ENCODE data around the gene MGAT3. TPM values are rescaled to one million over a fixed set of nuclear protein-coding genes. Genes with fewer than 3 reads are reported as not detected.
"Not testable (repeated sequence)": the region's sequence is repeated elsewhere in the genome, so short reads cannot be mapped to it uniquely, and the experiment has no call there.

The MGAT3 gene
- total RNA-seq, 1 experiment from 2014 or later, result 0.90 TPM

DNA sequence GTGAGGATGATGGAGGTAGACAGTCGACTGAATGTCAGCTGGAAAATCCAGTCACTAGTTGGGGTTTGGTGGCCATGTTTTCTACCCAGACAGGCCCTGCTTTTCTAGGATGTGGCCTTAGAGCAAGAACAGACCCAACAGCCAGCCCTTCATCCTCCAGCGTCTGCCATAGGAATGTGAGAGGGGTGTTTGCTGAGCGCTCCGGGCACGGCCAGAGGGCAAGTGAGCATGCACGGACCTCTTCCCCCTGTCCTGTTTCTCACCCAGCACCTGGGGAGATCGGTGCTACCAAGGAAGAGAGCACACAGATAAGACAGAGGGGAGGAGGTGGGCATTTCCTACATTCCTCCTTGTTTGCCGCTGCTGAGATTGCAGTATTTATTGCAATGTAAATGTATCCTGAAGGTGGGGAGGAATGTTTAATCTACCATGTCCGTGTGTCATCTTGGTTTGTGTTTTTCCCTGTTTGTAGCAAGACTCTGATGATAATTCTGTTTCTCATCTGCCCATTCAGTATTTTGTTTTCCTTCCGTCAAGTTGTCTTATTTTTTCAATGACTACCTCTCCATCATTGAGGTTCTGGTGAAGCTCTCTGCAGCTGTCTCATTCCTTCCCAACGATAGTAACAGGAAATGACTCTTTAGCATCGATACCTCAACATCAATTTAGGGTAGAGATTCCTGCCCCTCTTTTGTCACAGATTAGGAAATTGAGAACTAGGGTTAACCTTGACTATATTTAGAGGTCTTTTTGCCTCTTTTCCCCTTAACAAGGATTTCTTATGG, 58.6 kb downstream of the MGAT3 start:
- DNase-seq (ENCODE audit: low read depth, low spot score), result no peak
- in situ Hi-C loops (cut with HindIII; ENCODE audit: low pct_unique_long_range_greater_than_20kb, low sequenced_read_pairs), result no loop called here

DNA sequence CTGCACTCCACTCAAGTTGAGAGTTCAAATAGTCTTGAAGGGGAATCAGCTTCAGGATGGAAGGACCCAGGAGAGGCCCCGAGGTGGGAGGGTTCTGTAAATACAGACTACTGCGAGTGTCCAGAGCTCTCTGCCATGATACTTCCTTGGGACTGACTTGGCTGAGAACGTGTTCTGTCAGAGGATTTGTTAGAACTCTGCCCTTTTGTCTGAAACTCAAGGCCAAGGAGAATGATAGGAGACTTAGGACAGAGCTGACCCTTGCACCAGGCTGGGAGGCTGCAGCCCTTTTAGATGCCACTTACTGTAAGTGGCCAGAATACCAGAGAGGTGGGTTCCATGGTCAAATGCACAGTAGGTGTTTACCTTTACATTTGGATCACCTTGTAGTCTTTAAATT, 60.7 kb downstream of the MGAT3 start:
- no peak for DNase-seq (ENCODE audit: low read depth, low spot score)
- in situ Hi-C loops (cut with HindIII; ENCODE audit: low pct_unique_long_range_greater_than_20kb, low sequenced_read_pairs), result no loop called here

DNA sequence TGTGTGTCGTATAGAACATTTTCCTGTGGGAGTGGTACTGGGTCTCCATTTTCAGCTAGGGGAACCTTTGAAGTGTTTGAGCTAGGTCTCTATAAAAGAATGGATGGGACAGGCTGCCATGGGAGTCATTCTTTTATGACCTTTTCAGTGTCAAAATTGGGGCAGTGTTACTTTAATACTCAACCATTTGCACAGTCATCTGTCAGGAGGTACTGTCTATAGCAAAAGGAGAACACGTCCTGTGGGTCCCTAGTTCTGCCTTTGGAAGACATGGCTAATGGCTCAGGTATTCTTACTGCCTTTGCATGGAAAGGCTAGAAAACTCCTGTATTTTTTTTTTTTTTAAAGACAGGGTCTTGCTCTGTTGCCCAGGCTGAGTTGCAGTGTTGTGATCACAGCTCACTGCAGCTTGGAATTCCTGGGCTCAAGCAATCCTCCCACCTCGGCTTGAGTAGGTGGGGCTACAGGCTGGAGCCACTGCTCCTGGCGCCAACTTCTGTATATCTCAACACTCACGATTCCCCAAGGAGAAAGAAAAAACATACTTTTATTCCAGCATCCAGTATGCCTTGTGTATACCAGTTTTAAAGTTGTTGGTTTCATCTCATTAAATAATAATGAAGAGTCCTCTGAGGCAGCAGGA, 61.5 kb downstream of the MGAT3 start:
- no peak for DNase-seq (ENCODE audit: low read depth, low spot score)

DNA sequence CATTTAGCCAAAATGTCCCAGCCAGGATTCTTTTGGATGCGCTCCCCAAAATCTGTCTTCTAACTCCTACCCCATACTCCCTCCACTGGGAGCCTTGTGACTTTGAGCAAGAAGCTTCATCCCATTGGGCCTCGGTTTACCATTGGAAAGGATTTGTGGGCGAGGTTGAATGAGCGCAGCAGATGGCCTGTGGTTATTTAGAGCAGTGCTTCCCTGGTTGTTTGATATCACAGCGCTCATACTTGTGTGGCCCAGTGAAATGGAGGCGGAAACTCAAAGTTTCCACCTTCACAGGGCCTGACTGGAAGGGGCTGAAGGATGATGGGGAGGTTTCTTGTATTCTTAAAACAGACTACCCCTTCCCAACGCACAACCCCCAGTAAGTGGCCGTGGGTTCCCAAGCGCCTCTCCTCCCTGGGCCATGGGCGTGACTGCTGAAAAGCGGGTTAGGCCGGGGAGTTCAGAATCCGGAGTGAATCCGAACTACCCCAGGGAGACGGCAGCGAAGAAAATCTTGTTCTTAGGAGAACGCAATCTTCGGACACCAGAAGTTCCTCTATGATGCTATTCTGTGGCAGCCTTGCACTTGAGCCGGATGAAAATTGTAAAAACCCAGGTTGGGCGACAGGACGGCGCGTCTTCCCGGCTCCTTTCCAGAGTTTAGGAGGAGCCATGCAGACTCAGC, 62.3 kb downstream of the MGAT3 start:
- peak; percentile 57 for DNase-seq (ENCODE audit: low read depth, low spot score)
- in situ Hi-C loops (cut with HindIII; ENCODE audit: low pct_unique_long_range_greater_than_20kb, low sequenced_read_pairs), result no loop called here

More for the DNA sequence above, 61.5 kb downstream of the MGAT3 start:
- in situ Hi-C loops (cut with HindIII; ENCODE audit: low pct_unique_long_range_greater_than_20kb, low sequenced_read_pairs), result no loop called here

DNA sequence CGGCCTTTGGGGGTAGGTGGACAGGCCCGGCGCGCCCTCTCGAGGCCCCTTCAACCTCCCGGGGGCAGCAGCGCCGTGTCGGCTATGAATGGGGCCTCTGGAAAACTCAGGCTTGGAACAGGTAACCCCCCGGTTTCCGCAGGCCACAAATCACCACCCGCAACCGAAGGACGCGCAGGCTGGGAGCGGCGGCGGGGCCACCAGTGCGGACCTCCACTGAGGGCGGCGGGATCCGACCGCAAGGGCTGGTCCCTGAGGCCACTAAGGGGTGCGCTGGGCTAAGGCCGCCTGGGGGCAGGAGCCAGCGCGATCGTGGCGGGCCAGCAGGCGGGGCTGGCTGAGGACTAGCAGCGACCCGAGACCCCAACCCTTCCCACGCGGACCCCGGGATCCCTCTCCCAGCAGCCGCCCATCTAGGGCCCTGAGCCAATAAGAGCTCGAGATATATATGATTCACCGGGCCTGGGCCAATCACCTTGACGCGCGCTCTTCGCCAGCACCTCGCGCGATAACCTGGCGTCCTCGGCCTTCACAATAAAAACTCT, 62.9 kb downstream of the MGAT3 start:
- in situ Hi-C loops (cut with HindIII; ENCODE audit: low pct_unique_long_range_greater_than_20kb, low sequenced_read_pairs), result no loop called here
- DNase-seq (ENCODE audit: low read depth, low spot score), result peak; percentile 99

DNA sequence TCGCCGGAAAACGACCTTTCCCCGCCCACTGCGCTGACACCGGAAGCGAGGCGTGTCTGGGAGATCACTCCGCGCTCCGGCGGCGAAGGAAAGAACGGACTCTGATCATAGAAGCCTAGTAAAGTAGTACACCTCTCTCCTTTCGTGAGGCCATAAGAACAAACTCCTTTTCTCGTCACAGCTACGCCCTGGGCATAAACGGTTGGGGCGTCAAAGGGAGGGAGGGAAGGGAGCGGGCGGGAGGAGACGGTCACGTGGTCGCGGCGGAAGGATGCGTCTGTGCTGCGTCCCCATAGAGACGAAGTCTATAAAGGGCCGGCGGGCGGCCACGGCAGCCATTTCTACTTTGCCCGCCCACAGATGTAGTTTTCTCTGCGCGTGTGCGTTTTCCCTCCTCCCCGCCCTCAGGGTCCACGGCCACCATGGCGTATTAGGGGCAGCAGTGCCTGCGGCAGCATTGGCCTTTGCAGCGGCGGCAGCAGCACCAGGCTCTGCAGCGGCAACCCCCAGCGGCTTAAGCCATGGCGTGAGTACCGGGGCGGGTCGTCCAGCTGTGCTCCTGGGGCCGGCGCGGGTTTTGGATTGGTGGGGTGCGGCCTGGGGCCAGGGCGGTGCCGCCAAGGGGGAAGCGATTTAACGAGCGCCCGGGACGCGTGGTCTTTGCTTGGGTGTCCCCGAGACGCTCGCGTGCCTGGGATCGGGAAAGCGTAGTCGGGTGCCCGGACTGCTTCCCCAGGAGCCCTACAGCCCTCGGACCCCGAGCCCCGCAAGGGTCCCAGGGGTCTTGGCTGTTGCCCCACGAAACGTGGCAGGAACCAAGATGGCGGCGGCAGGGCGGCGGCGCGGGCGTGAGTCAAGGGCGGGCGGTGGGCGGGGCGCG, 63.7 kb downstream of the MGAT3 start, which contains the start of gene ATF4:
ATF4 (plus strand) TSS at position 337 of the 880 bp plus-strand sequence. CDS start 884 bp downstream, outside the sequence.
- peak; percentile 87 for DNase-seq (ENCODE audit: low read depth, low spot score)
- in situ Hi-C loops (cut with HindIII; ENCODE audit: low pct_unique_long_range_greater_than_20kb, low sequenced_read_pairs), result no loop called here

DNA sequence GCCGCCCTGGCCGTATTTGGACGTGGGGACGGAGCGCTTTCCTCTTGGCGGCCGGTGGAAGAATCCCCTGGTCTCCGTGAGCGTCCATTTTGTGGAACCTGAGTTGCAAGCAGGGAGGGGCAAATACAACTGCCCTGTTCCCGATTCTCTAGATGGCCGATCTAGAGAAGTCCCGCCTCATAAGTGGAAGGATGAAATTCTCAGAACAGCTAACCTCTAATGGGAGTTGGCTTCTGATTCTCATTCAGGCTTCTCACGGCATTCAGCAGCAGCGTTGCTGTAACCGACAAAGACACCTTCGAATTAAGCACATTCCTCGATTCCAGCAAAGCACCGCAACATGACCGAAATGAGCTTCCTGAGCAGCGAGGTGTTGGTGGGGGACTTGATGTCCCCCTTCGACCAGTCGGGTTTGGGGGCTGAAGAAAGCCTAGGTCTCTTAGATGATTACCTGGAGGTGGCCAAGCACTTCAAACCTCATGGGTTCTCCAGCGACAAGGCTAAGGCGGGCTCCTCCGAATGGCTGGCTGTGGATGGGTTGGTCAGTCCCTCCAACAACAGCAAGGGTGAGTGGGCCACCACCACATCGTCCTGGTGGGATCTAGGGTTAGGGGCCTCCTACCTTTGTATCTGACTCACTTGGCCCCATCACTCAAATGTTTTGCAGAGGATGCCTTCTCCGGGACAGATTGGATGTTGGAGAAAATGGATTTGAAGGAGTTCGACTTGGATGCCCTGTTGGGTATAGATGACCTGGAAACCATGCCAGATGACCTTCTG, 64.5 kb downstream of the MGAT3 start:
- peak; percentile 87 for DNase-seq (ENCODE audit: low read depth, low spot score)
- in situ Hi-C loops (cut with HindIII; ENCODE audit: low pct_unique_long_range_greater_than_20kb, low sequenced_read_pairs), result not testable (repeated sequence)

DNA sequence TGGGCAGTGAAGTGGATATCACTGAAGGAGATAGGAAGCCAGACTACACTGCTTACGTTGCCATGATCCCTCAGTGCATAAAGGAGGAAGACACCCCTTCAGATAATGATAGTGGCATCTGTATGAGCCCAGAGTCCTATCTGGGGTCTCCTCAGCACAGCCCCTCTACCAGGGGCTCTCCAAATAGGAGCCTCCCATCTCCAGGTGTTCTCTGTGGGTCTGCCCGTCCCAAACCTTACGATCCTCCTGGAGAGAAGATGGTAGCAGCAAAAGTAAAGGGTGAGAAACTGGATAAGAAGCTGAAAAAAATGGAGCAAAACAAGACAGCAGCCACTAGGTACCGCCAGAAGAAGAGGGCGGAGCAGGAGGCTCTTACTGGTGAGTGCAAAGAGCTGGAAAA, 65.3 kb downstream of the MGAT3 start:
- DNase-seq (ENCODE audit: low read depth, low spot score); in situ Hi-C loops (cut with HindIII; ENCODE audit: low pct_unique_long_range_greater_than_20kb, low sequenced_read_pairs): not testable (repeated sequence)

DNA sequence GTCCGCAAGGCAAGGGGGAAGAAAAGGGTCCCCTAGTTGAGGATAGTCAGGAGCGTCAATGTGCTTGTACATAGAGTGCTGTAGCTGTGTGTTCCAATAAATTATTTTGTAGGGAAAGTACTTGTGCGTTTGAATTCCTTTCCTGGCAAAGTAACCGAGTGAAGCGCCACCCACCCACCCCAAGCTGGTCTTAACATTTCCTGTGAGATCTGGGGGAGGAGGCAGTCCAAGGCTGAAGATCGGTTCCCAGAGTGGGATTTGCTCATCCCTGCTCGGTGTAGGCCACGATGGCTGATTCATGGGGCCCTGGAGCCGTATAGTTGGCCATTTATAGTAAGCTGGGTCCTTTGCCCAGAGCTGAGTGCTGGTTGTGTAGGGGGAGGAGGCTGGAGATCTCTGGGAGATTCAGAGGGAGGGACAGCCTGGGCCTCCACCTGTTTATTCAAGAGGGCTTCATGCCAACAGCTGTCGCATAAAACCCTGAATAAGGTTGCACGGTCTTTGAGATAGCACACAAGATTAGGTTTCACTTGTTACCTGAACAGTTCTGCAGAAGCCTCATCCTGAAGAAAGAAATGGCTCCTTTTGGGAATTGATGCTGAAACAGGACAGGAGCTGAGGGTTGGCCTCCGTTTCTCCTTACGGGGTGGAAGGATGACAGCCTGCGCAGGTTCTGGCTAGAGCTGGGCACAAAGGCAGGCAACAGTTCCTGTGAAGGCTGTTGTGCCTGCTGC, 65.9 kb downstream of the MGAT3 start:
- in situ Hi-C loops (cut with HindIII; ENCODE audit: low pct_unique_long_range_greater_than_20kb, low sequenced_read_pairs), result no loop called here
- no peak for DNase-seq (ENCODE audit: low read depth, low spot score)

DNA sequence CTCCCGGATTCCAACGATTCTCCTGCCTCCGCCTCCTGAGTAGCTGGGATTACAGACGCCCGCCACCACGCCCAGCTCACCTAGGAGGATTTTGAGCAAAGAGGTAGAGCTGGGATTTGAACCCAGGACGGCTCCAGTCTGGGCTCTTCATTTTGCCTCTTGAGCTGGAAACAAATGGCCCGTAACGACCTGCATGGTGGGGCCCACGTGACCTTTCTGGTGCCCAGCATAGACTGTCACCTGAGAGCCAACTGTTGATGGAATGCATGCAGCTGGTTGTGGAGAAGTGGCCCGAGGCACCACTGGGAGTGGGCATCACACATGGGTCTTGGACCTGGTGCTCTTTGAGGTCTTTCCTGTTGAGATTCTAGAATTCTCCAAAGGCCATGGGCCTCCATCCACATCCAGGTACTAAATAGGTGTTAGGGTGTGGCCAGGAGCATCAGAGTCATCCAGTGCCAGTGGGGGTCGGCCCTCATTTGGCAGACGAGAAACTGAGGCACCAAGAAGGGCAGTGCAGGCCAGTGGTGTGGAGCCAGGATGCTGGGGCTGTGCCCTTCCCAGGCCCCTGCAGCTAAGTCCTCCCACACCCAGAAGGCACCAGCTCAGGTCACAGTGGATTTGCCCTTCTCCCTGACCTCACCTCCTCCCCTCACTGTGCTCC, 67.4 kb downstream of the MGAT3 start:
- no peak for DNase-seq (ENCODE audit: low read depth, low spot score)
- in situ Hi-C loops (cut with HindIII; ENCODE audit: low pct_unique_long_range_greater_than_20kb, low sequenced_read_pairs), result no loop called here

DNA sequence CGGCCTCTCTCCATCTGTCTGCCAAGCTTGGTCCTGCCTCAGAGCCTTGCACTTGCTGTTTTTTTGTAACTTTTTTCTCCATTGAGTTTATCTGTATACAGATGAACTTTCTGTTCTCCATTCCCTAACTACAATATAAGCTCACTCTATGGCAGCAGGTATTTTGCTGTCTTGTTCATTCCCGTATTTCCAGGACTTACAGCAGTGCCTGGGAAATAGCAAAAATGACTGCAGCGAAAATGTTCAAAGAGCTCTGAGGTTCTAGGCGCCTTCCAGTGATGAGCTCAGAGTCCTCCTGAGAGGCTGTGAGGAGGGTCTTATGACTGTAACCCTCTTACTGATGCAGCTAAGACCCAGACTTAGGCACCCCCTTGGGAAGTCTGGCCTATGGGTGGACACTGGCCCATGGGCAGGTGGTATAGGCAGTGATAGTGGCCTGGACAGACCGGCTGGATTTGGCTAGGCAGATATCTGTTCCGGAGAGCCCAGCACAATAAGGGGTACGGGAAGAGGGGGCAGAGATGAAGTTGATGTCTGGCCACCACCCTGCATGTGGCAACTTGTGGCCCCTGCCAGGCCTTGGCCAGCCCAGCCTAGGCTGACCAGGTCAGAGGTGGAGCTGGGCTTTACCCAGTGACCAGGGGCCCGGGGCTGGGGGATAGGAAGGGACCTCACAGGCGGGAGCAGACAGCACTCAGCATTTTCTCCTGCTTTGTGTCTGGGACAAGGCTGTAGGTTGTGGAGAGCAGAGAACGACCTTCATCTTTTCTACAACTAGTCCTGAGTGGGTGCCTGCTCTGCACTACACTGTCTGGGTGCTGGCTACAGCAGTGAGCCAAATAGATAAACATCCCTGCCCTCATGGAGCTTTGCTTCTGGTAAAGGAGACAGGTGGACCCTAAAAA, 68.2 kb downstream of the MGAT3 start:
- no peak for DNase-seq (ENCODE audit: low read depth, low spot score)
- in situ Hi-C loops (cut with HindIII; ENCODE audit: low pct_unique_long_range_greater_than_20kb, low sequenced_read_pairs), result no loop called here

DNA sequence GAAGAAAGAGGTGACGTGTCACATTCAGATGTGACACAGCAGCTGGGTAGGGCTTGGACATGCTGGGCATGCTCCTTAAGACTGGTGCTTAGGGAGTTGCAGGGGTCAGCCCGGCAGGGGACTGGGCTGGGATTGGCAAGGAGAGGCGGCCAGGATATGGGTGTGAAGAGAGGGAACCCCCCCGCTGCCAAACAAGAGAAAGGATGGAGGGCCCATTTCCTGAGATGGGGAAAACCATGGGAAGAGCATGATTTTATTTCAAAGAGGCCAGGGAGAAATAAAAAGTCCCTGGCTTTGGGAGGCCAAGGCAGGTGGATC, 68.8 kb downstream of the MGAT3 start:
- no peak for DNase-seq (ENCODE audit: low read depth, low spot score)
- in situ Hi-C loops (cut with HindIII; ENCODE audit: low pct_unique_long_range_greater_than_20kb, low sequenced_read_pairs), result no loop called here

DNA sequence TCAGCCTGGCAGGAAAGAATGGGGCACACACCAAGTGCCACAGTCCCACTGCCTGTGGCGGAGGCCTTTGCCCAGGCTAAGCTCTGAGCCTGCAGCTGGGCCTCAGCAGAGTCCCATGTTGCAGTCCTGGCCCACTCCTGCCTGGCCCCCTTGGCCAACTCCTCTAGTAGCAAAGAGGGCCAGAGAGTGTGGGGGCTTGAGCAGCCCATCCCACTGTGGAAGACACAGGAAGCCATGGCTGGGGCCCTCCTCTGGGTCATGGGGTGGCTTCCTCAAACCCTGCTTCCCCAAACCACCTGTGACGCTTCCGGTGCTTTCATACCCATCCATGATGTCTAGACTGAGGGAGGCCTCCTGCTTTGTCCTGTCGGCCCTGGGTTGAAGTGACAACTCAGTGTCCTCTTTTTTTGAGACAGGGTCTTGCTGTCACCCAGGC, 69.9 kb downstream of the MGAT3 start:
- in situ Hi-C loops (cut with HindIII; ENCODE audit: low pct_unique_long_range_greater_than_20kb, low sequenced_read_pairs), result no loop called here
- DNase-seq (ENCODE audit: low read depth, low spot score), result no peak

DNA sequence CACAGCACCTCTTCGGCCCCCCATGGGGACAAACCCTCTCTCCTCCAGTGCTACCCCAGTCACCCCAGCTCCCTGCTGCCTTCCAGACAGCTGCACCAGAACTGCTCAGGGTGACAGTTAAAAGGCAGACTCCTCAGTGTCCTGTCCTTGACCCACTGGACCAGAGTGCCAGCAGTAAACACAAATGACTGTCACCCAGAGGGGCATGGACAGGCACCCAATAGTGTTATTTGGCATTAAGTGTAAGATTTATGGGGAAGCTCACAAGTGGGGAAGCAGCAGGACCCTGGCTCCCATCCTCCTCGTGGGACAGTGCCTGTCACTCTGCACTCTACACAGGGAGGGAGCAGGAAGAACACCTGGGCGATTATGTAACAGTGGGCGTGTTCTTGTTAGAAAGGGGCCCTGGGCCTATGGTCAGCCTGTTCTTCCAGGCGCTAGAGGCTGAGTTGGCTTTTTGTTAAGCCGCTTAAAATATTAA, 70.7 kb downstream of the MGAT3 start:
- DNase-seq (ENCODE audit: low read depth, low spot score), result no peak
- in situ Hi-C loops (cut with HindIII; ENCODE audit: low pct_unique_long_range_greater_than_20kb, low sequenced_read_pairs), result no loop called here
